OCI-LY3 (cell line): ENCODE measurements around the gene NRAP.

Experiments used
- H2AFZ ChIP-seq: fragments of 200-600, 300-600 bp; shearing (Covaris generic); 2 replicates; pipeline ENCODE4 v1.6.0; 2014; ENCODE audit warnings: antibody characterized with exemption, low read depth, low read length
- H3K27ac ChIP-seq: fragments of 200-600, 300-600 bp; sonication (generic); 2 replicates; pipeline ENCODE4 v1.5.1; 2014; ENCODE audit warnings: mild to moderate bottlenecking, low read length, moderate library complexity, mixed read lengths
- H3K27me3 ChIP-seq: fragments of 200-600, 300-600 bp; sonication (generic); 2 replicates; pipeline ENCODE4 v1.6.1; 2014; ENCODE audit warnings: low read depth, low read length, mixed read lengths
- H3K36me3 ChIP-seq: fragments of 200-600, 300-600 bp; sonication (generic); replicated peaks from 2 replicates; pipeline ENCODE3; 2014; ENCODE audit warnings: low read depth, low read length, mixed read lengths
- H3K4me1 ChIP-seq: fragments of 300-600, 200-600 bp; sonication (generic); 2 replicates; pipeline ENCODE4 v1.6.1; 2014; ENCODE audit warnings: low read length, mixed read lengths
- H3K4me2 ChIP-seq: fragments of 200-600, 300-600 bp; sonication (generic); 2 replicates; pipeline ENCODE4 v1.6.1; 2014; ENCODE audit warnings: low read length, mixed read lengths
- H3K4me3 ChIP-seq: fragments of 300-600, 200-600 bp; sonication (generic); 2 replicates; pipeline ENCODE4 v1.5.1; 2014; ENCODE audit warnings: antibody characterized with exemption, mild to moderate bottlenecking, low read length, moderate library complexity
- H3K79me2 ChIP-seq: fragments of 300-600, 200-600 bp; shearing (Covaris generic); 2 replicates; pipeline ENCODE4 v1.6.1; 2014; ENCODE audit warnings: mild to moderate bottlenecking, low read length, mixed read lengths
- H3K9ac ChIP-seq: fragments of 300-600, 200-600 bp; shearing (Covaris generic); 2 replicates; pipeline ENCODE4 v1.6.0; 2014; ENCODE audit warnings: mild to moderate bottlenecking, low read length, moderate library complexity
- H3K9me3 ChIP-seq: fragments of 200-600, 300-600 bp; shearing (Covaris generic); 2 replicates; pipeline ENCODE4 v1.6.1; 2014; ENCODE audit warnings: low read length, mixed read lengths; ENCODE audit not compliant: insufficient read depth
- H4K20me1 ChIP-seq: fragments of 200-600, 300-600 bp; sonication (generic); 2 replicates; pipeline ENCODE4 v1.6.1; 2016; ENCODE audit warnings: low read length, mixed read lengths; ENCODE audit not compliant: insufficient read depth
- EZH2phosphoT487 ChIP-seq: fragments of 200-600 bp; shearing (Covaris generic); IDR thresholded peaks from 2 replicates; pipeline ENCODE4 v1.6.1; 2018; ENCODE audit warnings: antibody characterized with exemption, mixed run types, low read depth
- TF ChIP-seq, protein P1 (sequence below): fragments of 200-600, 300-600 bp; sonication (generic); IDR thresholded peaks from 2 replicates; pipeline ENCODE4 v1.5.1; 2014; ENCODE audit warnings: antibody characterized with exemption, low read length, low read depth

NRAP gene

DNA sequence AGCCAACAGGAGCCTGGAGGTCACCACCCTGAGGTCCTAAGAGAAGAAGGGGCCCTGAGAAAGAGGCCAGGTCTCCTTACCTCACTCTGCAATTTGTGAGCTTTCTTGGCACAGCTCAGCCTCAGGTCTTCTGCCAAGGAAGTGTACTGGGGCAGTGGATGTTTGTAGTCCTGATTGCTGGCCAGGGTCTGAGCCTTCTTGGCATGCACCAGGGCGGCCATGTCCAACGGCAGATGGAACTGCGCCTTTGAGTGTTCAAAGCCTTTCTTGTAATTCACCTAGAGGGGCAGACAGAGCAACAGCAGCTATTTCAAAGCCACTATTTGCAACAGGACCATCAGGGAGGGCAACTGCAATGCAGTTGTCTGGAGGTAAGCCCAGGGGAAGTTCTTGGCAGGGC, 51.7 kb downstream of the NRAP start:
- H3K79me2 ChIP-seq = no peaks in the 10 kb centered on the region
- no peaks in the 10 kb centered on the region for H4K20me1 ChIP-seq
- no peaks in the 10 kb centered on the region for H3K27me3 ChIP-seq
- no peak overlapping the region for H3K27ac ChIP-seq
- no peak overlapping the region for H3K4me2 ChIP-seq
- no peak overlapping the region for H3K9ac ChIP-seq
- H3K4me1 ChIP-seq = no peaks in the 10 kb centered on the region
- no peak overlapping the region for H3K4me3 ChIP-seq
- H2AFZ ChIP-seq = no peak overlapping the region
- no peaks in the 10 kb centered on the region for H3K36me3 ChIP-seq
- TF ChIP-seq, protein P1, sequence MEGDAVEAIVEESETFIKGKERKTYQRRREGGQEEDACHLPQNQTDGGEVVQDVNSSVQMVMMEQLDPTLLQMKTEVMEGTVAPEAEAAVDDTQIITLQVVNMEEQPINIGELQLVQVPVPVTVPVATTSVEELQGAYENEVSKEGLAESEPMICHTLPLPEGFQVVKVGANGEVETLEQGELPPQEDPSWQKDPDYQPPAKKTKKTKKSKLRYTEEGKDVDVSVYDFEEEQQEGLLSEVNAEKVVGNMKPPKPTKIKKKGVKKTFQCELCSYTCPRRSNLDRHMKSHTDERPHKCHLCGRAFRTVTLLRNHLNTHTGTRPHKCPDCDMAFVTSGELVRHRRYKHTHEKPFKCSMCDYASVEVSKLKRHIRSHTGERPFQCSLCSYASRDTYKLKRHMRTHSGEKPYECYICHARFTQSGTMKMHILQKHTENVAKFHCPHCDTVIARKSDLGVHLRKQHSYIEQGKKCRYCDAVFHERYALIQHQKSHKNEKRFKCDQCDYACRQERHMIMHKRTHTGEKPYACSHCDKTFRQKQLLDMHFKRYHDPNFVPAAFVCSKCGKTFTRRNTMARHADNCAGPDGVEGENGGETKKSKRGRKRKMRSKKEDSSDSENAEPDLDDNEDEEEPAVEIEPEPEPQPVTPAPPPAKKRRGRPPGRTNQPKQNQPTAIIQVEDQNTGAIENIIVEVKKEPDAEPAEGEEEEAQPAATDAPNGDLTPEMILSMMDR = no peak
- no peak for TF ChIP-seq EZH2phosphoT487
- H3K9me3 ChIP-seq = no peaks in the 10 kb centered on the region

DNA sequence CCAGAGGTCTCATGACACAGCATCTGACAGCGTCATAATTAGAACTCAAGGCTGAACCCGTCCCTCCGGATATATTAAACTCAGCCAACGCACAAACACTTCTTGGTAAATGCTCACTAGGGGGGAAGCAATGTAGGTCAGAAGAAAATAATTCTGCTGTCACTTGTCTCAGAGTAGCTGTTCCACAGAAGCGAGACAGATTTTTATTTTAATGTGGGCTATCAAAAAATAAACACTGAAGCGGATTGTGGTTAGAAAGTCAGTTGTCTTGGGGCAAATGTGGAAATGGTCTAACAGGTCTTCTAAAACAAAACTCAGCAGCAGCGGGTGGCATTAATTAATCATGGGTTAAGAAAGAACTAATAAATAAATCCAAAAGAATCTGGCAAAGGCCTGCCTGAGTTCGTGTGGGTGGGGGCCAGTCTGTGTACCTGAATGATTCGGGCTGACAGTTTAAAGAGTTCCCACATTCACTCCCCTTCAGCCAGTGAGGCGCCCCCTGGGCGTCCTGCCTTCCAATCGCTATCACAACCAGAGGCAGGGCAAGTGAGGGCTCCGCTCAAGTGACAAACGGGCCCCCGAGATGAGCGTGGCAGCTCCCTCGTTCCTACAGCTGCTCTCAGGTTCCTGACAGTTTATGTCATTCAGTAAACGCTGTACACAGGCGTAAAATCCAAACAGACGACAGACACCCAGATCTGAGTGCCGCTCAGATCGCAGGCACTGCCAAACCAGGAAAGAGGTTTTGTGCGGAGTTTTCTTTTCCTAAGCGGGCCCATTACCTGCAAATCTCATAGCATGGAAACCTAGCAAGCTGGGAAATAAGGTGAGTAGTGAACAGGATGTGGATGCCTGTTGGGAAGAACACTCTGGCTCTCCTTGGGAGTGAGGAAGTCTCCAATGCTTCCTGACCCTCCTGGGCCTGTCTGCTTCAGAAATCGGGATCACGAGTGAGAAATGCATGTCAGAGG, 52.9 kb downstream of the NRAP start:
- Histone ChIP-seq H3K27ac (no peak overlapping the region), H3K27me3 (no peaks in the 10 kb centered on the region), H2AFZ (no peak overlapping the region), H3K4me3 (no peak overlapping the region), H4K20me1 (no peaks in the 10 kb centered on the region), H3K79me2 (no peaks in the 10 kb centered on the region), H3K9ac (no peak overlapping the region), H3K4me2 (no peak overlapping the region), H3K4me1 (no peaks in the 10 kb centered on the region), H3K9me3 (no peaks in the 10 kb centered on the region), H3K36me3 (no peaks in the 10 kb centered on the region)
- TF ChIP-seq, protein P1 = no peak
- TF ChIP-seq EZH2phosphoT487 = no peak

GRCh38 chr10:113609704-113610108, 54.1 kb downstream of the NRAP start:
- Histone ChIP-seq H3K27ac (no peak overlapping the region), H3K4me3 (no peak overlapping the region), H3K4me2 (no peak overlapping the region), H3K9ac (no peak overlapping the region), H3K79me2 (no peaks in the 10 kb centered on the region), H3K9me3 (no peaks in the 10 kb centered on the region), H3K4me1 (no peaks in the 10 kb centered on the region), H3K27me3 (no peaks in the 10 kb centered on the region), H3K36me3 (no peaks in the 10 kb centered on the region), H4K20me1 (no peaks in the 10 kb centered on the region), H2AFZ (no peak overlapping the region)
- TF ChIP-seq EZH2phosphoT487 = no peak
- TF ChIP-seq, protein P1 = no peak

- Histone ChIP-seq H3K79me2 (no peaks in the 10 kb centered on the region), H3K9ac (no peak overlapping the region), H3K4me3 (no peak overlapping the region), H3K27ac (no peak overlapping the region), H3K9me3 (no peaks in the 10 kb centered on the region), H2AFZ (no peak overlapping the region), H3K36me3 (no peaks in the 10 kb centered on the region), H3K4me2 (no peak overlapping the region), H3K4me1 (no peaks in the 10 kb centered on the region), H4K20me1 (no peaks in the 10 kb centered on the region), H3K27me3 (no peaks in the 10 kb centered on the region)
- TF ChIP-seq, protein P1 = no peak
- no peak for TF ChIP-seq EZH2phosphoT487
Observed at GRCh38 chr10:113605268-113605978, 58.4 kb downstream of the NRAP start.
